Left lung (tissue), 10 donors: ENCODE results near the gene BLZF1. TPM values are rescaled to one million over a fixed set of nuclear protein-coding genes. Genes with fewer than 3 reads are reported as not detected.
"Not testable (repeated sequence)": the region's sequence is repeated elsewhere in the genome, so short reads cannot be mapped to it uniquely, and the experiment has no call there.

Source experiments
- ATAC-seq: fragments of 200-7000 bp; cut with Tn5 transposase; one replicate; pipeline ENCODE4 v1.9.1; 2020; ENCODE audit warnings: moderate library complexity
- DNase-seq, 4 donors: peaks; one replicate each; pipeline ENCODE4 v3.0.0-alpha.2; 2013 to 2020
- H3K27ac ChIP-seq, 2 donors: fragments of 200-600 bp; sonication (generic) in 1 of 2; one replicate each; pipeline versions ENCODE4 v1.5.0 to v1.8.0; 2020 to 2021
- H3K27me3 ChIP-seq, 2 donors: fragments of 200-600 bp; sonication (generic) in 1 of 2; one replicate each; pipeline versions ENCODE4 v1.5.0 to v1.8.0; 2020 to 2021
- H3K36me3 ChIP-seq, 2 donors: fragments of 200-600 bp; sonication (generic) in 1 of 2; one replicate each; pipeline versions ENCODE4 v1.5.0 to v1.8.0; 2020 to 2021
- H3K4me1 ChIP-seq, 2 donors: fragments of 200-600 bp; one replicate each; pipeline ENCODE4 v1.8.0; 2021
- H3K4me3 ChIP-seq, 2 donors: fragments of 200-600 bp; sonication (generic) in 1 of 2; one replicate each; pipeline versions ENCODE4 v1.5.0 to v1.8.0; 2020 to 2021; ENCODE audit warnings: mild to moderate bottlenecking in 1 of 2
- H3K9me3 ChIP-seq, 2 donors: fragments of 200-600 bp; sonication (generic) in 1 of 2; one replicate each; pipeline versions ENCODE4 v1.5.0 to v1.8.0; 2020 to 2021
- CTCF ChIP-seq, 2 donors: fragments of 200-600 bp; sonication (generic) in 1 of 2; IDR thresholded peaks; one replicate each; pipeline versions ENCODE4 v1.5.0 to v1.8.0; 2021; ENCODE audit warnings: antibody characterized with exemption in 2 of 2
- intact Hi-C, 2 donors: fragments of 100-400 bp; cut with DNase I; formaldehyde crosslinking; loops; one replicate each; pipeline versions ENCODE4 v1.11.2 to v1.14.2; 2022
- polyA plus RNA-seq, 6 donors: library from polyadenylated mRNA; unstranded; fragments of 120-200 nt; gene quantifications; one replicate each; pipeline ENCODE4 v1.2.1, GENCODE V29; 2013; ENCODE audit not compliant: insufficient read length in 6 of 6
- total RNA-seq, 2 donors: library from RNA; stranded (reverse); fragmentation: NEBNext Ultra II Directional; extraction: Animal tissue kit (Norgen Biotek cat#: 25700); gene quantifications; one replicate each; pipeline ENCODE4 v1.2.1, GENCODE V29; 2021
- donor health status: DM: no; HTN: yes; CAD: no.
- donor health status: DM: no; HTN: no; CAD: no.

Gene BLZF1
- total and polyA plus RNA-seq, 8 donors: 25.3 to 29.7 (median 27.2) TPM

- no peak for TF ChIP-seq CTCF (IDR thresholded peaks at IDR 0.05)
- peaks cover 0 to 17% of the 10 kb centered on the region in 2 donors for H3K9me3 ChIP-seq
- no peaks in the 10 kb centered on the region for H3K27me3 ChIP-seq
- no peak for DNase-seq
- ATAC-seq: no peak
- H3K4me3 ChIP-seq: no peak overlapping the region
- no peaks in the 10 kb centered on the region for H3K36me3 ChIP-seq
- H3K27ac ChIP-seq: no peak overlapping the region
- intact Hi-C loops: no loop called here
- no peaks in the 10 kb centered on the region for H3K4me1 ChIP-seq
Measured at GRCh38 chr1:169329383-169329782, 38.6 kb upstream of the BLZF1 start.

- Histone ChIP-seq H3K4me1 (no peaks in the 10 kb centered on the region), H3K4me3 (no peak overlapping the region), H3K9me3 (peaks cover 0 to 19% of the 10 kb centered on the region in 2 donors), H3K27ac (no peak overlapping the region), H3K27me3 (no peaks in the 10 kb centered on the region), H3K36me3 (no peaks in the 10 kb centered on the region)
- no peak for ATAC-seq
- TF ChIP-seq CTCF (IDR thresholded peaks at IDR 0.05): no peak
- intact Hi-C loops: no loop called here
- DNase-seq: no peak
Measured at GRCh38 chr1:169330927-169331326, 37.1 kb upstream of the BLZF1 start.

GRCh38 chr1:169334727-169335126 lies 33.3 kb upstream of the BLZF1 start:
- H3K36me3 ChIP-seq, H3K4me1 ChIP-seq, DNase-seq, intact Hi-C loops, H3K4me3 ChIP-seq, H3K27me3 ChIP-seq, ATAC-seq, H3K27ac ChIP-seq: not testable (repeated sequence)
- H3K9me3 ChIP-seq: peaks cover 0 to 19% of the 10 kb centered on the region in 2 donors

GRCh38 chr1:169336947-169337715 lies 30.9 kb upstream of the BLZF1 start:
- DNase-seq: peak in 1 of 4 donors; percentile 52

GRCh38 chr1:169338617-169339016 lies 29.4 kb upstream of the BLZF1 start:
- H3K4me1 ChIP-seq: no peaks in the 10 kb centered on the region
- H3K27me3 ChIP-seq: no peaks in the 10 kb centered on the region
- TF ChIP-seq CTCF (IDR thresholded peaks at IDR 0.05): no peak
- no peak overlapping the region for H3K4me3 ChIP-seq
- no peak overlapping the region for H3K27ac ChIP-seq
- H3K9me3 ChIP-seq: peaks cover 0 to 2% of the 10 kb centered on the region in 2 donors
- intact Hi-C loops: no loop called here
- no peak for ATAC-seq
- no peaks in the 10 kb centered on the region for H3K36me3 ChIP-seq
- no peak for DNase-seq

More at GRCh38 chr1:169336947-169337715, 30.9 kb upstream of the BLZF1 start:
- ATAC-seq, intact Hi-C loops, H3K27ac ChIP-seq, H3K27me3 ChIP-seq, H3K36me3 ChIP-seq, H3K9me3 ChIP-seq, H3K4me1 ChIP-seq, H3K4me3 ChIP-seq: not testable (repeated sequence)

- Histone ChIP-seq H3K27ac (no peak overlapping the region), H3K4me1 (no peaks in the 10 kb centered on the region), H3K36me3 (no peaks in the 10 kb centered on the region), H3K4me3 (no peak overlapping the region), H3K27me3 (no peaks in the 10 kb centered on the region), H3K9me3 (peaks cover 0 to 2% of the 10 kb centered on the region in 2 donors)
- intact Hi-C loops: no loop called here
- no peak for TF ChIP-seq CTCF (IDR thresholded peaks at IDR 0.05)
- no peak for ATAC-seq
- no peak for DNase-seq
Measured at GRCh38 chr1:169339773-169340172, 28.2 kb upstream of the BLZF1 start.
